NT2/D1 (cell line): ENCODE data around the gene TTLL12.

Experiments
- YY1 ChIP-seq: IDR thresholded peaks from 2 replicates; pipeline ENCODE4 v1.6.1; 2011; ENCODE audit not compliant: insufficient read length, insufficient read depth
- ZNF274 ChIP-seq: IDR thresholded peaks from 2 replicates; pipeline ENCODE4 v1.6.1; 2011; ENCODE audit warnings: mild to moderate bottlenecking, low read depth, low read length

GRCh38 chr22:43220625-43221380, 33.9 kb upstream of the TTLL12 start:
- TF ChIP-seq ZNF274 (no peak), YY1 (no peak)
